Activated gamma-delta T cell treated with anti-CD3 and anti-CD28 coated beads, Interleukin-2, amount 50 U/mL, for 16 hours (primary cell): ENCODE results near the gene PLAGL2.
A peak's percentile ranks its signal among the peaks of the same experiment; 100 is the strongest.
"Not testable (repeated sequence)": the region's sequence is repeated elsewhere in the genome, so short reads cannot be mapped to it uniquely, and the experiment has no call there.

Source experiments
- DNase-seq: peaks from one replicate; pipeline ENCODE4 v3.0.0-alpha.2; 2020; ENCODE audit warnings: low read depth

Gene PLAGL2

DNA sequence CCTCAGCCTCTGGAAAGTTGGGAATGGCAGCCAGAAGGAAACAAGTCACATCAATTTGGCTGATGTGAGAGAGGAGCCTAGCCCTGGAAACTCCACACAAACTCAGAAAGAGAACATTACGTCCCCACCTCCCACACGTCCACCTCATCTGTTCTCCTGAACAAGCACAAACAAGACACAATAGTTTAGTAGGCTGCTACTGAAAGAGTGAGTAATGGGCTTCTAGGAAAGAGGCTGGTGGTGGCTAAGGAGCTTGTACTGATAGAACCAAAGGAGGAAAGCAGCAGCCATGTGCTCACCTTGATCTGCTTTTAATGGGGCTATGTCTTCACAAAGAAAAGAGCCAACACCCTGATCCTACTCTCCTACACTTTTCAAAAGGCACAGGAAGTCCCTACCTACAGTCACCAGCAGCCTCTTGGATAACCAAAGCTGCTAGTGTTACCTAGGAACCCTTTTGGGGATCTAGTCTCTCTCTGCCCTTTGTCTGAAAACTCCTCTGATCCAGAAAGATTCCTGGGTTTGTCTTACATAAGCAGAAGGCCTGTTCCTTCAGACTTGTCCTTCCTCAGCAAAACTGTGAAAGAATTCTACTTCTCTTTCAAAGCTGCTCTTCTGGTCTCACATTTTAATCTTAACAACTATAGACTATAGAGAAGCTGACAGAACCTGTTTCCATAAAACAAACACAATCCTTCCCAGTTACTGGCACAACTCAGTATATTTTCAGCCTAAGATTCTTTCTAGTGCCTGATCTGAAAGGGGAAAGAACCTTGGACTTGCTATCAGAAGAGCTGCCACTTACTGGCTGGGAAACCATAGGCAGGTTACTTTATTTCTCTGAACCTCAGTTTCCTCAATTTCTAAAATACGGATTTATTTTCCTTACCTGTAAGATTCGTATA, 3.1 kb downstream of the PLAGL2 start:
- DNase-seq = peak; percentile 46

DNA sequence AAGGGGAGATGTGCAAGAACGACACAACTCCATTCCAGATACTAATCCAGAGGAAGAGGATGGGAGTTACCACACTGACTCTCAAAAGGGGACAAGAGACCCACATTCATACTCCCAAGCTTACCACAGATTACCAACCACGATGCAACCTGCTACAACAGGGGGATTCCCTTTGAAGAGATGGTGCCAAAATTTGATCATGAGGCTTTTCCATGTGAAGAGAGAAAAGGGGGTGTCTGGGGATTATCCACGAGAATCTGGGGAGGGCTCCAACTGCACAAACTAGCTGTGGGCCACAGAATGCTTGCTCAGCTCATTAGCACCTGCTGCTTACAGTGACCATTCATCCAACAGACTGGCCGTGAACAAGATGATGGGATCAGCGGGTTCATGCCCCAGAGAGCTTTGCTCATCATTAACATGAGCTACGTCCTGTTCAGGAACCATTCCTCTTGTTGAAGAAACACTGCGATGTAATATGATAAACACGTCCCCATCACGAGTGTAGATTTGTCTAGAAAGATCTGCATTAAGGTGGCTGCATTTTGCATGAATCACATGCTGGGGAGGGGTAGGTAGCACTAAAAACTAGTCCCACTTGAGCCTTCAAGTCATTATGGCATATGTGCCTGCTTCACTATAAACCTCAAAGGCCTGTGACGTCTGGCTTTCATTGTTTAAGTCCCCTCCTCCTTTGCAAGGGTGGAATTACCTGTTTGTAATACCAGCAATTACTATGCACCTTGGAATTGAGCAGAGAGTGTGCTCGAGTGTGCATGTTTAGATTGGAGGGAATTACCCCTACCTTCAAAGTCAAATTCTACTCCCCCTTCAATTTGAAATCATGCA, 4.0 kb downstream of the PLAGL2 start:
- no peak for DNase-seq

DNA sequence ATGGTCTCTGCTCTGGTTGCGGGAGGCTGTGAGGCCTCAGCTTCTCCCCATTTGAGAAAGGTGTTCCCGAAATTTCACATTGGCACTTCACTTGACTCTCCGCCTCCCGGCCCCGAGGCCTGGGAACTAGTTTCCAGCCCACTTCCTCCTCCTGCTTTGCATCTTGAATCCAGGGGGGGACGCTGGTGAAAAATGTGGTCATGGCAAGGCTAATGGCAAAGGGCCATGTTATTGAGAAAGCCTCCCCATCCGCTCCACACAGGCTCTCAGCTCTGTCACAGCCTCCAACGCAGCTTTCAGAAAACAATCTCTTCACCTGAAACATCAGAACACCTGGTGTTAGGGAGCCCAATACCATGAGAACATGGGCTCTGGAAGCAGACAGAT, 5.6 kb downstream of the PLAGL2 start:
- DNase-seq = no peak

DNA sequence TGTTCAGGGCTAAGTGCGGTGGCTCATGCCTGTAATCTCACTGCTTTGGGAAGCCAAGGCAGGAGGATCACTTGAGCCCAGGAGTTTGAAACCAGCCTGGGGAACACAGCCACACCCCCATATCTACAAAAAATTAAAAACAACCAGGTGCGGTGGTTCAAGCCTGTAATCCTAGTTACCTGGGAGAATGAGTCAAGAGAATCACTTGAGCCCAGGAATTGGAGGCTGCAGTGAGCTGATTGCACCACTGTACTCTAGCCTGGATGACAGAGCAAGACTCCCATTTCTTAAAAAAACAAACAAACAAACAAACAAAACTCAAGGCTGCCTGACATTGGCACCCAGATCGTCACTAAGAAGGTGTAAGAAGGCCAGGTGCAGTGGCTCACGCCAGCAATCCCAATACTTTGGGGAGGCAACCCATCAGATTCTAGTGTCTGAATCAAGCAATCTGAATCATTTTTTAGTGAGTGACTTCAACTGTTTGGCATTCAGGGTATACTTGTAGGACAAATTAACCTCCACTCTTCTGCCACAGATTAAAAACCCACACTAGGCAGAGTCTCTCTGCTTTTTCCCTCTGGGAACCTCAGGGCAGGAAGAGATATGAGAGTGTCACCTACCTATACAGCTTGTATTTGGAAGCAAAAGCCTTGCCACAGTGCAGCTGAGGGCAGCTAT, 6.1 kb downstream of the PLAGL2 start:
- no peak for DNase-seq

DNA sequence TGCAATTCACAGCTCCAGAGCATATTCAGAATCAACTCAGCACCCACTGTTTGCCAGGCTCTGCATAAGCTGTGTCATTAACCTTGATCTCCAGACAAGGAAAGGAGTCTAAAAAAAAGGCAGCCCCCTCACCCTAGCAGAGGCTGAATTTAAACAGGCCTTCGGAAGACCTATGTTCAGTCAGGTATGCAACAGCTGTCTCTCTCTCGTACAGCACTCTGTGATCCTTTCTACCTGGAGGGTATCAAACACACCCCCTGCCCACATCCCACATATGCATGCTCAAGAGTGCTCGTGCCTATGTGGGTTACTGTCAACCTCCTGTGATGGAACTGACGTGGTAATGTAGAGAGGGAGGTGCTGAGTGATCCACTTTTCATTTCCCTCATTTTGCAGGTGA, 8.5 kb downstream of the PLAGL2 start:
- no peak for DNase-seq

DNA sequence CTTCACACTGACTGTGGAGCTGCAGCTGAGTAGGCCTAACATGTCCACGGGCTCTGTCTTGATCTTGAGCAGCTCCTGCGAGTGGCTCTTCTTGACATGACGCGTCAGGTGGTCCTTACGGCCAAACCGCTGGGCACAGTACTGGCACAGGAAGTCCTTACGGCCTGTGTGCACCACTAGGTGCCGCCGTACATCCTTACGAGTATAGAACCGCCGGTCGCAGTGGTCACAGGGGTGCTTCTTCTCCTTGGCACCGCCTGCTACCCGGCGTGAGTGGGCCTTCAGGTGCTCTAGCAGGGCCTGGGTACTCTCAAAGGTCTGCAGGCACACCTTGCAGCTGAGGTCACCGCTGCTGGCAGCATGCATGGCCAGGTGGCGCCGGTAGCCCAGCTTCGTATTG, 10.4 kb downstream of the PLAGL2 start:
- DNase-seq = not testable (repeated sequence)

DNA sequence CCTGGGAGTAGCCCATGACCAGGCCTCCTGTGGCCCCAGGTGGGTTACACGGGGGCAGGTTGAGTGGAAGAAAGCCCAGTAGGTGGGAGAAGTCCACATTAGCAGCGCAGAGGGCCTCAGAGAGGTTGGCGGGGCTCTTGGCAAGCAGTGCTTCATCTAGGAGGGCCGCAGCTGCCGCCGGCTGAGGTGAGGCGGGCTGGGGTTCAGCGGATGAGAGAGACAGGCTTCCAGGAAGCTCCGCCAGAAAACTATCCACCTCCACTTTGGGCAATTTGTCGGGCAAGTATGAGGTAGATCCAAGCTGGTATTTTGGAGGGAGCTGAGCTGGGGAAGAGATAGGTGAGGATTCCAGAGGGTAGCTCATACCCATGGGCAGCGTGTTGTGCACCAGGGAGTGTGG, 10.9 kb downstream of the PLAGL2 start:
- DNase-seq = not testable (repeated sequence)

DNA sequence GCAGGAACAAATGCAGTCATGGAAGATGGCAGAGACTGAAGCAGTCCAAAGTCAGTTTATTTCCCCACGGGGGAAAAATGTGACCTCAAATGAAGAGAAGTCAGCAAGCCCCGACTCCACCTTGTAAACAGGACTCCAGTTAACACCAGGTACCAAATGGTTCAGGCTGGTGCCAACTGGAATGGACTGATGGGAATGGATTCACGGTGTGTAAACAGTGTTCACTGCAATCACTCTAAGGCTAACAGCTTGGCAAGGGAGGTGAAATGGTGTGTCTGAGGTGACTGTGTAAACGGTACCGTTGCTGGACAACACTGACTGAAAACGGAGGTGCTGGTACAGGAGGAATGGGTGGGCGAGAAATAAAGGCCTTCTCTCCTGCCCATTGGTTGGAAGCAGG, 12.0 kb downstream of the PLAGL2 start:
- DNase-seq = no peak

DNA sequence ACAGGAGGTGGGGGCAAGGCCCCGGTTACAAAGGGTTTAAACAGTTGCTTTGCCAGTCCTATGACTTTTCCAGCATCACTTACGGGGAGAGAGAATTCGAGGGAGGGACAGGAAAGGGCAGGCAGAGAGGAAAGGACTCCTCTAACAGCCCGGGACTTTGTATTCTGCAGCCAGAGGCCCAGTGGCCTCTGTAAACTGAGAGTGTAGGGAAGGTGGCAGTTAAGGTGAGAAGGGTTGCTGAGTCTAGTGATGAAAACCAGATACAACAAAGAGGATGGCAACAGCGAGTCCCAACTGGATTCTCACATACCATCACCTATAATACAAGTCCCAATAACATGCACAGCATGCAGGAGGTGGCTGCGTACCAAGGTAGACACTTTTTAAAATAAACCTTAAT, 13.5 kb downstream of the PLAGL2 start:
- no peak for DNase-seq

DNA sequence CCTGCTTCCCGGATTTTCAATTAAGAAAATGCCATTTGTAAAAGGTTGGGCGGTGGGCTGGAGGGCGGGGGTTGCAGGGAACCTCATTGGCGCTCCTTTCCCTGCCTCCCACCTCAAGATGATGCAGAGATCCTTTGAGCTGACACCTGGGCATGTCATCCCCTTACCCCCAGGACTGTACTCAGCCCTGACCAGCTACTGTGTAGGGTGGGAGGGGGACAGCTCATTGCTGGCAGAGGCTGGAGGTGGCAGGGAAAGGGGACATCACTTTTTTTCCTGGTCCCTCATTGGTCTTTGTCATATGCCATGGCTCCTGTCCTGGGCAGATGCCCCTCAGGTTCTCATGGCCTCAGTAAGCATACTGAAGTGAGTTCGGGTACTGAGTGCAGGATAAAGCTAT, 14.2 kb downstream of the PLAGL2 start:
- DNase-seq = not testable (repeated sequence)

DNA sequence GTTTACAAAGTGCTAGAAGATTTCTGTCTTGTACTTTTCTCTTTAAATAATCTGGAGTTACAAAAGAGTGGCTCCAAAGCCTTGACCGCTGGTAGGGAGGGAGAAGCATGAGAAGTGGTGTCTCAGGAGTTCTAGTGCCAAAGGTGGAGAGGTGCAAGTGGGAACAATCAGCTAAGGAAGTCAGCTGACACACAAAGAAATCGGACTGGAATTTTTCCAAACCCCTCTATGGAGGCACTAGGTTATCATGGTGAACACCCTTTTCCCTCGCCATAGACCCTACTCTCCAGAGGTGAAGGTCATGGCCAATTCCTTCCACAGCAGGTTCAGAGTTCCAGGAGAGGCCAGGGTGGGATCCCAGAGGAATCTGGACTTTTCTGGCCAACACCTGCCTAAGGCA, 14.8 kb downstream of the PLAGL2 start:
- no peak for DNase-seq

DNA sequence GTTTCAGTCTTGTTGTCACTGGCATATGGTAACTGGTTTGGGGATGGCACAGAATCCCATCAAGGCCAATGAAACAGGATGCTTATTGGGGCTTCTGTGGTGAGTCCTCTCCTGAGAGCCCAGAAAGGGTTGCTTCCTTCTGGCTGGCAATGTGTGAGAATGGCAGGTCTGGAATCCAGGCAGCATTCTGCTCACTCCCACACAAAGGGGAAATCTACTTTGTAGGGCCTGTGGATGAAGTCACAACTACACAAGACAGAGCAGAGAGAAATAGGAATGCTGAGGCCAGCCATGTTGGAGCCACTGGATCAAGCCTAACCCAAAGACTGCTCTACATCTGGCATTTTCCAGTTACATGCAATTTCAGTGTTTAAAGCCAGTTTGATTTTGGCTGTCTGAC, 15.7 kb downstream of the PLAGL2 start:
- no peak for DNase-seq

DNA sequence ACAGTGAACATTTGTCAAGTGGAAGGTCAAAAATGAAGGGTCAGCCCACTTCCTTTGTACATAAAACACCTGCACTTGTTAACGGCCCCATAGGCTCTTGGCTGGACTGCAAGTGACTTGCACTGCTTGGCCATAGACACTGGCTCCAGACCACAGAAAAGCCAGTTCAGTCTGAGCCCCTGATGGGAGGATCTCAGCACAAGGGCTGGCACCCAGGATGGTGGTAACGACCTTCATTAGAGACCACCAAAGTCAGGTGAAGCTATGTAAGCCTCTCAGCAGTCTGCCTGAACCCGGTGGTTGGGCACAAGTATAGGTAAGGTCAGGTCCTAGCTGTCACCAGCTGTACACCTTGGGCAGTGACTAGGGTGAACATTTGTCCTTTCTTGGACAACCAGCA, 16.1 kb downstream of the PLAGL2 start:
- DNase-seq = no peak

DNA sequence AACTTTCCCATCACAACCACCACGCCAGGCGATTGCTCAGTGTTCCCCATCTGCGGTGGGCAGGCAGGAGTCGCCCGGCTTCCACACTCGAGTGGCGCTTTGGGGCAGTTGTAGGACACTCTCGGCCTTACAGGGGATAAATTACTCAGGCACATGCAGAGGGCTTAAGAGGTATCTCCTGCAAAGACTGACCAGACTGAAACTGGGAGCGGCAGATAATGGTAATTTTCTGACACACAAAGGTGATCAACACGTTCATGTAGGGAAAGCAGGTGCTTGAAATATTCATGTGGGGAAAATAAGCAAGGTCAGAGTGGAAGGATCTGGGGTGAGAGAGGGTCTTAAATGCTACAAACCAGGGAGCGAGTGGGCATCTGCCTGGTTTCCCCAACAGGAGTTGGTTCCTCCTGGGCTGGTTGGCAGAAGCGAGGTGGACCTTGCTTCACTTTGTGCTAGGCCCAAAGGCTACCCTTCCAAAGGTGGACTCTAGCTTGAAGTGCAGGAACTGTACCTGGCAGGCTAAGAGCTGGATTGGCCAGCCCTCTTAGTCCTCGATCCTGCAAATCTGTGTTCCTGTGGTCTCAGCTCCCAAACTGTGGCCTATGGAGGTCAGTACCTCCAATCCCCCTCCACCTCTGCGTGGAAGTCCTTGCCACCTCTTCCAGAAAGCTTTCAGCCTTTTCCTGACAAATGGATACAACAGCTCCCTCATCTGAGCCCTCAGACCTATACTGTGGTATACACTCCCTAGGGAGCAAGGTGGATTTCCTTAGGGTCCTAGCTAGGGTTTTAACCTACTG, 16.7 kb downstream of the PLAGL2 start:
- DNase-seq = no peak

DNA sequence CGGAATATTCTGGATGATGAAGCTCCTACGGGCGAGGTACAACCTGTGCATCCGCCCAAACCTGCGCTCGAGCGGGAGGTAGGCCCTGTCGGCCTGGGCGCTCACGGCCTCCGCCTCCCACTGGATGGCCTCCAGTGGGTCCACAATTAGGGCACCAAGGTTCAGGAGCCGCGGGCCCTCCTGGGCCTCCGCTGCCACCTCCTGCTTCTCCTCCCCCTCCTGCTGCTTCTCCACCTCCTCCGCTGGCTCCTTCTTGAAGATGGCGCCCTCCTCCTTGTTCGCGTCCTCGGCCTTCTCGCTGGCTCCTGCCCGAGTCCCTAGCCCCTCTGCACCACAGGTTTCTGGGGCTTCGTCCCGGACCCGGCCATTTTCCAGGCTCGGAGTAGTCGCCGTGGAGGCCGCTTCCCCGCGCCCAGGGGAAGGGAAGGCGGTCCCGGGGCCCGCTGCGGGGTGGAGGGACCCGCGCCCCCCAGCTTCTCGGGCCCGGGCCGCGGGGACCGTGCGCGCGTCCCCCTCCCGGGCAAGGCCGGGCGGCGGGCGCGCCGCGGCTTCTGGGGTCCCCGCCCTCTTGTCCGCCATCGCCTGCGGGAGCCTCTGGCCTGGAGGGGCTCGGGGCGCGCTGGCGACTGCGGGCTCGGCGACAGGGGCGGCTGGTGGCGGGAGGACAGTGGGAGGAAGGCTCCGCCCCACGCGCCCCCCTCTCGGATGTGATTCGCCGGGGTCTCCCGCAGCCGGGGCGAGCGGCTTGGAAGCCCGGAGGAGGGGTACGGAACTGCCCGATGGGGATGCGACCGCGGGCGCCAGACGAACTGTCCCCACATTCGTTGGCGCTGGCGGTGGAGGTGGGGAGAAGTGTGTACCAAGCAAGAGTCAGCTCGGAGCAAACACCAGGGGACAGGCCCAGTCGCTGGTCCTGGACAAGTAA, 17.6 kb downstream of the PLAGL2 start:
- DNase-seq = no peak

DNA sequence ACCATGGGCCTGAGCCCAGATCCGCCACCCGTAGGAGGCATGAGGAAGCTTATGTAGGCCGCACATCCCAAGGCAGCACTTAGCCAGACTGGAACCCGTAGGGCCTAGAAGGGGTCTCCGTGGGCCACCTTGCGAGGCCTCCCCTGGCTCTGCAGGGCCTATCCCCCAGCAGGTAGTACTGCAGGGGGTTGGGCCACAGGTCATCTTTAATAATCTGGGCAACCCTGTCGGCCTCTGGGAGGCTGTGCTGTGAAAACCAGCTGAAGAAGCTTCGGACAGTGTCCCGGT, 18.5 kb downstream of the PLAGL2 start:
- no peak for DNase-seq

DNA sequence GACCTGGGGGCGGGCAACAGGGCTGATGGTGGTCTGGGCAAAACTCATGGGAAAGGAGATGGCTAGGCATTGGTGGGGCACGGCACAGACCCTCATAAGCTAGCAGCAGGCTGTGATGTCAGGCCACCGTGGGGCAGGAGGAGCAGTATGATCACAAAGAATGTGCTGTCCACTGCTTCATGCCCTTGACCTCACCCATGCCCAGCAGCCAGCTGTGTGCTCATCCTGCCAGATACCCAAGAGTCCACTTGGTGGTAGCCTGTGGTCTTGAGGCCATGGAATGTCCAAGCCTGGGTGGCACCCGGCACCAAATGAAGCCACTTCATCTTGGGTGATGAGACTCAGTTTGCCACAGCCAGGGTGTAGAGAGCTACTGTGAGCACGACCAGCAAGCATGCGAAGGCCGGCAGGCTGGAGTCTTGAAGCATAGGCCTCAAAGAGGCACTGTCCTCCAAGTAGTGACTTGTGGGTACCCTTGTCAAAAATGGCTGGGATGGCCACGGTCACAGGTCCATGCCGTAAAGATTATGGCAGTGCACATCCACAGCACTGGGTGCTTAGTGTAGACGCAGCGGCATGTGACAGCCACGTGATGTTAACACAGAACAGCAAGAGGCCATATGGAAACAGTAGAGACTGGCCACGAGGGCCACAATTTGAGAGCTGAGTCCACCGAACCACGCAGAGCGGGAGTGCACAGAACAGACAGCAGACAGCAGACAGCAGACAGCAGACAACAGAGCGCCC, 19.0 kb downstream of the PLAGL2 start:
- DNase-seq = no peak

DNA sequence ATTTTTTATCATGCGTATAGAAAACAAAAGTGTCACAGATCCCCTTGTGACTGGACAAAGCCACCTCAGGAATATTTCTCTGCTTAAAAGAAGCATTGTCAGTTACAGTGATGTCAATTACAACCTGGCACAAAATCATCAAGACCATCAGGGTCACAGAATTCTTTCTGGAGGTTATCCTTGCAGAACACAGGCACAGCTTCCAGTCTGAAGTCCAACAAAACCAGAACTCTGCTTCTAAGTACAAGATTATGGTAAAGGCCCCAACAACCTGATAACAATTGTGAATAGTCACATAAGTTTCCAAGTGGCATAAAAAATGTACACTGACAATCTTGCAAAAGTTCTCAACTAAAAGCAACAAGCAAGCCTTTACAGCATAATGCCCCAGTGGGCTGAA, 21.0 kb downstream of the PLAGL2 start:
- no peak for DNase-seq

DNA sequence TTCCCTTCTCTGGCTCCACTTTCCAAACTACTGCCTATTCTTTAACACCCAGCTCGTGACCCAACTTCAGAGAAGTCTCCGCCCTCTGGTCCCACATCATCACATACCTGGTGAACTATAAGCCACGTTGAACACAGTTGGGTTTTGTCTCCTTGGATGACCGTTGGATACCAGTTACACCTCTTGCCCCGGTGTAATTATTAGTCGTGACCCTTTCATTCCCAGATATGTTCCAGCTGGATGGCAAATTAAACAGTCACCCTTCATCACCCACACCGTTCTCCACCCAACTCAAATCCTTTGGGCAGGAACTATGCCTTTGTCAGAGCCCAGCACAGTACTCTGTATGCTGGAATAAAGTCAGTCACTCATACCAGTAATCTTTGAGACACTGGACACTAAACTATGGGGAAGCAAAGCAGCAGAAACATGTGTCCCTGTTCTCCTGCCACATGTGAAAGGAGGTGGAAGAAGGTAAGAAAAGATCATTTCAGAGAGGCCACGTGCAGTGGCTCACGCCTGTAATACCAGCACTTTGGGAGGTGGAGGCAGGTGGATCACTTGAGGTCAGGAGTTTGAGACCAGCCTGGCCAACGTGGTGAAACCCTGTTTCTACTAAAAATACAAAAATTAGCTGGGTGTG, 22.5 kb downstream of the PLAGL2 start:
- DNase-seq = no peak
